ENCODE data around the gene MB.
A peak's percentile ranks its signal among the peaks of the same experiment; 100 is the strongest.

MB gene

DNA sequence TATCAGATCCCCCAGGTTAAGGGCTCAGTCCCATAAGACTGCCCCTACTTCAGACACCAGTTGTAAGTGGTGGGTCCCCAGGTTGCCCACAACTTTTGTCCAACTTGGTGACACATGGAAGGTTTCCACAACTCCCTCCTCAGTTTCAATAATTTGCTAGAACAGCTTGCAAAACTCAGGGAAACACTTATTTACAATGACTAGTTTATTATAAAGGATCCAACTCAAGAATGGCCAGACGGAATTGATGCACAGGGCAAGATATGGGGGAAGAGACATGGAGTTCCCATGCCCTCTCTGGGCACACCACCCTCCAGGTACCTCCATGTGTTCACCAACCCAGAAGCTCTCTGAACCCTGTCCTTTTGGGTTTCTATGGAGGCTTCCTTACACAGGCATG is 36.7 kb upstream of the MB start:
- DNase-seq = no peak
- Histone ChIP-seq H3K9me3 (ENCODE audit: control insufficient read depth, low read length) (no peaks in the 10 kb centered on the region), H3K27me3 (replicated peaks; ENCODE audit: control insufficient read depth, insufficient read depth, low read length, poor library complexity, severe bottlenecking) (no peaks in the 10 kb centered on the region), H3K4me3 (ENCODE audit: insufficient read depth, low read depth, low read length, poor library complexity, severe bottlenecking) (no peak overlapping the region), H3K27ac (ENCODE audit: insufficient read depth, low read length, poor library complexity, severe bottlenecking) (no peak overlapping the region), H3K4me1 (ENCODE audit: control insufficient read depth, insufficient read depth, low read length, poor library complexity, severe bottlenecking) (peaks cover 25% of the 10 kb centered on the region), H3K36me3 (ENCODE audit: control insufficient read depth, insufficient read depth, low read length) (peaks cover 45% of the 10 kb centered on the region)

DNA sequence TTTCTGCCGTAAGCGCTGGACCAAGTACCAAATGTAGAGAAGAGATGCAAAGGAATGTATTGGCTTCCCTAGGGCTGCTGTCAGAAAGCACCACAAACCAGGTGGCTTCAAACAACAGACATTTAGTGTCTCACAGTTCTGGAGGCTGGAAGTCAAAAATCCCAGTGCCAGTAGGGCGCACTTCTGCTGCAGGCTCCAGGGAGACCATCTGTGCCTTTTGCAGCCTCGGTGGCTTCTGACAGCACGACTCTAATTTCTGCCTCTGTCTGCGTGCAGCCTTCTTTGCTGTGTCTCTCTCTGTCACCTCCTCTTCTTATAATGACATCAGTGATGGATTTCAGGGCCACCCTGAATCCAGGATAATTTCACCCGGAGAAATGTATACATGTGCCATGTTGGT is 34.0 kb upstream of the MB start:
- no peak for DNase-seq
- Histone ChIP-seq H3K4me1 (ENCODE audit: control insufficient read depth, insufficient read depth, low read length, poor library complexity, severe bottlenecking) (peaks cover 36% of the 10 kb centered on the region), H3K9me3 (ENCODE audit: control insufficient read depth, low read length) (no peaks in the 10 kb centered on the region)

DNA sequence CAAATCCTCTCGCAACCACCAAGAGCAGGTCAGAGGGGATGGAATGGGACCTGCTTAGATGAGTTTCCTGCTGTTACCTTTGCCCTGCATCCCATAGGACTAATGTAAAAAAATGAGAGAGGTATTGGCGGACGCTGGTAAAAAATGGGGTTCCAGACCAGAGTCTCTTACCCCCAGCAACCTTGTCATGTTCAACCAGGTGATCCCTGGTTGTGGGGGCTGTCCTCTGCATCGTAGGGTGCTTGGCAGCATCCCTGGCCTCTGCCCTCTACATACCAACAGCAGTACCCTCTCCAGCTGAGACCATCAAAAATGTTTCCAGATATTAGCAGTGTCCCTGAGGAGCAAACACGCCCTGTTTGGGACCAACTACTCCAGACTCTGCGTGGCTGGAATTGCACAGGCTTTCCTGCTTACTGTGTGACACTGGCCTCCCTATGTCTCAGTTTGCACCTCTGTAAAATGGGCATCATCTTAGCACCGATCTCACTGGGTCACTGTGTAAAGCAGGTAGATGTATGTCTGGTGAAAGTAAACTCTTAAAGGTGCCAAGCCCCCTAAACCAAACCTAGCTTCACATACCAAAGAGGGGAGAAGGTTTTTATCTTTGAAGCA is 32.6 kb upstream of the MB start:
- peaks cover 34% of the 10 kb centered on the region for H3K4me1 ChIP-seq (ENCODE audit: control insufficient read depth, insufficient read depth, low read length, poor library complexity, severe bottlenecking)
- peak overlapping the region; percentile 95 for H3K27ac ChIP-seq (ENCODE audit: insufficient read depth, low read length, poor library complexity, severe bottlenecking)
- H3K9me3 ChIP-seq (ENCODE audit: control insufficient read depth, low read length) = no peaks in the 10 kb centered on the region
- no peak for DNase-seq
- H3K27me3 ChIP-seq (replicated peaks; ENCODE audit: control insufficient read depth, insufficient read depth, low read length, poor library complexity, severe bottlenecking) = no peaks in the 10 kb centered on the region
- peak overlapping the region; percentile 80 for H3K4me3 ChIP-seq (ENCODE audit: insufficient read depth, low read depth, low read length, poor library complexity, severe bottlenecking)
- H3K36me3 ChIP-seq (ENCODE audit: control insufficient read depth, insufficient read depth, low read length) = peaks cover 8% of the 10 kb centered on the region

More for the DNA sequence above, 34.0 kb upstream of the MB start:
- Histone ChIP-seq H3K4me3 (ENCODE audit: insufficient read depth, low read depth, low read length, poor library complexity, severe bottlenecking) (no peak overlapping the region), H3K27ac (ENCODE audit: insufficient read depth, low read length, poor library complexity, severe bottlenecking) (no peak overlapping the region), H3K27me3 (replicated peaks; ENCODE audit: control insufficient read depth, insufficient read depth, low read length, poor library complexity, severe bottlenecking) (no peaks in the 10 kb centered on the region), H3K36me3 (ENCODE audit: control insufficient read depth, insufficient read depth, low read length) (peaks cover 18% of the 10 kb centered on the region)

DNA sequence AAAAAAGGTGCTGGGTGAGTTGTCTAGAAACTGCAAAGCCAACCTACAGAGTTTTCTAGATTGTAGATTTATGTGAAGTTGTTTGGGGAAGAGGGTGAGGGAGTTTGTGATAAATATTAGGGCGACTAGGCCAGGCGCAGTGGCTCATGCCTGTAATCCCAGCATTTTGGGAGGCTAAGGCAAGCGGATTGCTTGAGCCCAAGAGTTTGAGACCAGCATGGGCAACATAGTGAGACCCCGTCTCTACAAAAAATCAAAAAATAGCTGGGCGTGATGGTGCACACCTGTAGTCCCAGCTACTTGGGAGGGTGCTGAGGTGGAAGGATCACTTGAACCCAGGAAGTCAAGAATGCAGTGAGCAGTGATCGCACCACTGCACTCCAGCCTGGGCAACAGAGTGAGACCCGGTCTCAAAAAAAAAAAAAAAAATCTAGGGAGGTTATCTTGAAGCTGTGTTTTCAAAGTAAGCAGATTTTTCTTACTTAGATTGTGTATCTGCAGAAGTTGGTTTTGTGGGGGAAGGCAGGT is 32.0 kb upstream of the MB start:
- Histone ChIP-seq H3K4me3 (ENCODE audit: insufficient read depth, low read depth, low read length, poor library complexity, severe bottlenecking) (peak overlapping the region; percentile 80), H3K27ac (ENCODE audit: insufficient read depth, low read length, poor library complexity, severe bottlenecking) (peak overlapping the region; percentile 95), H3K9me3 (ENCODE audit: control insufficient read depth, low read length) (no peaks in the 10 kb centered on the region), H3K4me1 (ENCODE audit: control insufficient read depth, insufficient read depth, low read length, poor library complexity, severe bottlenecking) (peaks cover 31% of the 10 kb centered on the region), H3K36me3 (ENCODE audit: control insufficient read depth, insufficient read depth, low read length) (peaks cover 5% of the 10 kb centered on the region), H3K27me3 (replicated peaks; ENCODE audit: control insufficient read depth, insufficient read depth, low read length, poor library complexity, severe bottlenecking) (no peaks in the 10 kb centered on the region)
- DNase-seq = no peak

DNA sequence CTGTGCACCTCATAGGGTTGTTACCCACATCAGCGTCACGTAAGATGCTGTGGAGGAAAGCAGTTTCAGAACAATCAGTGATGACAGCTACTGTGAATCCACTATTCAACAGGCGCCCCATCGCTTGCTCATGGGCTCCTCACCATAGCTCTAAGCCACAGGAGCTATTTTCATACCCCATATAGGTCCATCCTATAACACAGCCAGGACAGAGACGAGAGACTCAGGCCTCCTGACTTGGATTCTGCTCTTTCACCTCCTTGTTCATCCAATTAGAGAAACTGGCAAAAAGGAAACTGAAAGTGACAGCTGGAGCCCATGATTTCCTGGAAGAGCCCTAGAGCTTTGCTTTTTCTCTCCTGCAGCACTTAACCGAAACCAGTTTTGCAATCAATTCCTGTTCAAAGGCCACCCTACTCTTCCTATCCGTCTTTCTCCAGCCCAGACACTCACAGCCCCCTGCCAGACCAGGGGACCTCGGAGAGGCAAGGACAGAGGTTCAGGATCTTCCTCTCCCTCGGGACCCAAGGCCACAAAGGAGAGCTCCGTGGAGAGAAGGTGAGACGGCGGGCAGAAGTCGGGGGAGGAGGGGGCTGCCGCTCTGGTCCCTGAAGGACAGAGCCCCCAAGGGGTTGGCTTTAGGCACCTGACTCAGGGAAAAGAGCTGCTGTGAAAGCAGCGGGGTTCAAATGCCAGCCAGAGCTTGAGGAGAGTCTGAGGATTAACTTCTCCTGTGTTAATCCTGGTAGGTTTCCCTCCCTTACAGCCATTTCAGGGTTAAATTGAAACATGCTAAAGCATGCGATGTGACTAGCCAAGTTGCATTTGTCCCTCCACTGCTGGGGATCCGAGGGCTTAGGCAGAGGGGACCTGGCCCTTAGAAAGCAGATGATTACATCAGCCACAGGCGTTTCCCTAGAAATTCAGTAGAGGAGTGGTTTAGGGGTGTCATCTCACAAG is 31.2 kb upstream of the MB start, which contains the start of gene APOL6:
APOL6 (plus strand) TSS at position 381 of the 960 bp plus-strand sequence. CDS start 7,980 bp downstream, outside the sequence.
- Histone ChIP-seq H3K9me3 (ENCODE audit: control insufficient read depth, low read length) (no peaks in the 10 kb centered on the region), H3K4me3 (ENCODE audit: insufficient read depth, low read depth, low read length, poor library complexity, severe bottlenecking) (peak within 1 kb of the TSS; percentile 80), H3K36me3 (ENCODE audit: control insufficient read depth, insufficient read depth, low read length) (no peaks in the 10 kb centered on the region), H3K27me3 (replicated peaks; ENCODE audit: control insufficient read depth, insufficient read depth, low read length, poor library complexity, severe bottlenecking) (no peaks in the 10 kb centered on the region), H3K4me1 (ENCODE audit: control insufficient read depth, insufficient read depth, low read length, poor library complexity, severe bottlenecking) (peaks cover 28% of the 10 kb centered on the region), H3K27ac (ENCODE audit: insufficient read depth, low read length, poor library complexity, severe bottlenecking) (peak within 1 kb of the TSS; percentile 95)
- DNase-seq = peak; percentile 23 to 45 (median 42)

DNA sequence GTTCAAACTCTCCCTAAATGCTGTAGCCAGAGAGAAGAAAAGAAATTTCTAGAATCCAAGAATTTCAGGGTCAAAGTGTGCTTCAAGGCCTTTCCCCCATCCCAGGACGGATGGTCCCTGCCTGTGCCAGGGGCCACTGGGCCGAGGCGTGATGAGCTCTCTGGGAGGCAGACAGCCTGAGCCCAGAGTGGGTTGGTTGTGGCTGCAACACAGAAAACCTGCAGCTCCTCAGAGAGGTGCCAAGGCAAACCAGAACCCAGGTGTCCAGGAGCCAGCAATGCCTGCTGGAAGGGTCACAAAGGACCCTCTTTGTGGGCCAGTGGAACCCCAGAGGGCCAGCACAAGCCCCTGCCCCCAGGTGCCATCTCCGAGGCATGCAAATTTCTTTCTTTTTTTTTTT is 28.5 kb upstream of the MB start:
- no peak for DNase-seq
- Histone ChIP-seq H3K9me3 (ENCODE audit: control insufficient read depth, low read length) (no peaks in the 10 kb centered on the region), H3K4me3 (ENCODE audit: insufficient read depth, low read depth, low read length, poor library complexity, severe bottlenecking) (no peak overlapping the region), H3K4me1 (ENCODE audit: control insufficient read depth, insufficient read depth, low read length, poor library complexity, severe bottlenecking) (peaks cover 23% of the 10 kb centered on the region), H3K27ac (ENCODE audit: insufficient read depth, low read length, poor library complexity, severe bottlenecking) (no peak overlapping the region), H3K36me3 (ENCODE audit: control insufficient read depth, insufficient read depth, low read length) (no peaks in the 10 kb centered on the region), H3K27me3 (replicated peaks; ENCODE audit: control insufficient read depth, insufficient read depth, low read length, poor library complexity, severe bottlenecking) (no peaks in the 10 kb centered on the region)

DNA sequence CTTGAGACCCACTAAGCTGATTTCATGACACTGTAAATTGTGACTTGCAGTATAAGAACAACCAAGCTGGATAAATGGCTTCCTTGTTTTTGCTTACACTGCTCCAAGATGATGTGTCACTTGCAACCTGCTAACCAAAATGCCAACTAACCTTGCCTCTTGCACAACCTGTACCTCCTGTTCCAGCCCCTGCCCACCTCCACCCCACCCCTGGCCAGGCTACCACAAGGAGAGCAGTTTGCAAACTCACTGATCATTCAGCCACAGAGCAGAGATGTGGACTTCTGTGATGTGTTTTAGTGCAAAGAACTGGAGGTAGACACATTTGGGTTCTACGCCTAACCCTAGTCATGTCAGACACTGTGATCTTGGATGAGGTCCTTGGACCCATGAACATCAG is 26.9 kb upstream of the MB start:
- Histone ChIP-seq H3K27me3 (replicated peaks; ENCODE audit: control insufficient read depth, insufficient read depth, low read length, poor library complexity, severe bottlenecking) (no peaks in the 10 kb centered on the region), H3K4me3 (ENCODE audit: insufficient read depth, low read depth, low read length, poor library complexity, severe bottlenecking) (no peak overlapping the region), H3K9me3 (ENCODE audit: control insufficient read depth, low read length) (no peaks in the 10 kb centered on the region), H3K36me3 (ENCODE audit: control insufficient read depth, insufficient read depth, low read length) (no peaks in the 10 kb centered on the region), H3K4me1 (ENCODE audit: control insufficient read depth, insufficient read depth, low read length, poor library complexity, severe bottlenecking) (peaks cover 11% of the 10 kb centered on the region), H3K27ac (ENCODE audit: insufficient read depth, low read length, poor library complexity, severe bottlenecking) (no peak overlapping the region)
- no peak for DNase-seq

DNA sequence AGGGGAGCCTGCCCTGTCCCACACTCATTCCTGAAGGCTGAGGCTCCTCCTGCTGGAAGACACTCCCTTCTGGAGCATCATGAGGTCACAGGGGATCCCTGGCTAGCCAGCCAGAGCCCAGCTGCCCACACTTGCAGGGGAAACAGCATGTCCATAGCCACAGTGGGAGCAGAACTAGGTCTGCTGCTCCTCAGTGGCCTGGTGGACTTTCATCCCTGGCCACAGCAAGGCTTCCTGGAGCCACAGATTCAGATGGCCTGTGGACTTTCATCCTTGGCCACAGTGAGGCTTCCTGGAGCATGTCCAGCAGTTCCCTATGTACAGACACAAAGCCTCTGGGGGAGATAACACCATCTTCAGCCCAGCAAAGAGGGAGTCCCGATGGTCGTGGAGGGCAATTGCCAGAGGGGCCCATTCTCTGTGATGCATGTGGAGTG is 25.2 kb upstream of the MB start:
- Histone ChIP-seq H3K27me3 (replicated peaks; ENCODE audit: control insufficient read depth, insufficient read depth, low read length, poor library complexity, severe bottlenecking) (no peaks in the 10 kb centered on the region), H3K4me1 (ENCODE audit: control insufficient read depth, insufficient read depth, low read length, poor library complexity, severe bottlenecking) (peaks cover 9% of the 10 kb centered on the region), H3K27ac (ENCODE audit: insufficient read depth, low read length, poor library complexity, severe bottlenecking) (no peak overlapping the region), H3K36me3 (ENCODE audit: control insufficient read depth, insufficient read depth, low read length) (no peaks in the 10 kb centered on the region), H3K9me3 (ENCODE audit: control insufficient read depth, low read length) (no peaks in the 10 kb centered on the region), H3K4me3 (ENCODE audit: insufficient read depth, low read depth, low read length, poor library complexity, severe bottlenecking) (no peak overlapping the region)
- no peak for DNase-seq

DNA sequence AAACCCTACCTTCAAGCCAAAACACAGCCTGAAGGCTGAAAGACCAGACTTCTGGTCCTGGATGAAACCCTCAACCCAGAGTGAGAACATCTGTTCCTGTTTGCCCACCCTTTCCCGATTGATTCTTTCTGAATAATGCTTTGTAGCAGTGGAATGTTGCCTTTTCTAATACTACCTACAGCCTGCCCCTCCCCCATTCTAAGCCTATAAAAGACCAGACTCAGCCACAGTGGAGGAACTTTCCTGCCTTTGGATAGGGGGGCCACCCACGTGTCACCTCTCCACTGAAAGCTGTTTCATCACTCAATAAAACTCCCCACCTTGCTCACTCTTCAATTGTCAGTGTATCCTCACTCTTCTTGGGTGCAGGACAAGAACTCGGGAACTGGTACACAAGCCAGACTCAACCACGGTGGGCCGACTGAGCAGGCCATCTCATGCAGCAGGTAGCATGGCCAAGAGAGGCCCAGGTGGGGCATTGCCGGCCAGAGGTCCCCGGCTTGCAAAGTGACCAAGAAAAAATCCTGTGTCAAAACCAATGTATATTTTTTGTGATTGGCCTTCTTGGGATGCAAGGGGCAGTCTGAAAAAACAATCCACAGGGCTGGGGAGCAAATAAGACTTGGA is 24.5 kb upstream of the MB start:
- H3K9me3 ChIP-seq (ENCODE audit: control insufficient read depth, low read length) = no peaks in the 10 kb centered on the region
- H3K4me1 ChIP-seq (ENCODE audit: control insufficient read depth, insufficient read depth, low read length, poor library complexity, severe bottlenecking) = peaks cover 2% of the 10 kb centered on the region
- H3K27me3 ChIP-seq (replicated peaks; ENCODE audit: control insufficient read depth, insufficient read depth, low read length, poor library complexity, severe bottlenecking) = no peaks in the 10 kb centered on the region
- H3K27ac ChIP-seq (ENCODE audit: insufficient read depth, low read length, poor library complexity, severe bottlenecking) = no peak overlapping the region
- no peak overlapping the region for H3K4me3 ChIP-seq (ENCODE audit: insufficient read depth, low read depth, low read length, poor library complexity, severe bottlenecking)
- DNase-seq = no peak
- no peaks in the 10 kb centered on the region for H3K36me3 ChIP-seq (ENCODE audit: control insufficient read depth, insufficient read depth, low read length)
